HepG2 (cell line): ENCODE results near the gene FXYD1. TPM values are rescaled to one million over a fixed set of nuclear protein-coding genes. Genes with fewer than 3 reads are reported as not detected.

Experiments used
- ADNP ChIP-seq: sonication (generic); formaldehyde crosslinking; IDR thresholded peaks from 2 replicates; pipeline ENCODE4 v1.4.0; 2020; ENCODE audit warnings: missing genetic modification reagents
- ATF5 ChIP-seq: sonication (generic); formaldehyde crosslinking; IDR thresholded peaks from 2 replicates; pipeline ENCODE4 v1.4.0; 2020; ENCODE audit warnings: mild to moderate bottlenecking, low read depth, missing genetic modification reagents
- EHMT2 ChIP-seq: fragments of 200-600 bp; sonication (generic); IDR thresholded peaks from 2 replicates; pipeline ENCODE4 v1.7.0; 2017; ENCODE audit warnings: antibody characterized with exemption, low read depth, low read length, borderline replicate concordance
- ETV6 ChIP-seq: sonication (generic); formaldehyde crosslinking; conservative IDR thresholded peaks from 2 replicates; pipeline ENCODE4 v1.4.0; 2020; ENCODE audit warnings: missing genetic modification reagents
- GATAD1 ChIP-seq: IDR thresholded peaks from 2 replicates; pipeline ENCODE4 v1.6.1; 2016; ENCODE audit warnings: missing genetic modification reagents, missing compliant biosample characterization
- KAT8 ChIP-seq: IDR thresholded peaks from 2 replicates; pipeline ENCODE4 v1.6.1; 2016; ENCODE audit warnings: missing genetic modification reagents, missing compliant biosample characterization
- MIER2 ChIP-seq: IDR thresholded peaks from 2 replicates; pipeline ENCODE4 v1.6.1; 2016; ENCODE audit warnings: missing biosample characterization, missing genetic modification reagents
- NAIF1 ChIP-seq: sonication (generic); formaldehyde crosslinking; IDR thresholded peaks from 2 replicates; pipeline ENCODE4 v1.5.0; 2020; ENCODE audit warnings: mild to moderate bottlenecking, missing genetic modification reagents, borderline replicate concordance
- NFRKB ChIP-seq: fragments of 450-650 bp; IDR thresholded peaks from 2 replicates; pipeline ENCODE4 v1.6.1; 2017
- POGZ ChIP-seq: sonication (generic); formaldehyde crosslinking; IDR thresholded peaks from 2 replicates; pipeline ENCODE4 v1.4.0; 2020; ENCODE audit warnings: mild to moderate bottlenecking, missing genetic modification reagents
- SOX6 ChIP-seq, 2 experiments: fragments of 450-650 bp in 1 of 2; sonication (generic) in 1 of 2; formaldehyde crosslinking in 1 of 2; IDR thresholded peaks; 2 replicates each; pipeline versions ENCODE4 v1.4.0 to v1.6.1; 2017 to 2020; ENCODE audit warnings: antibody characterized with exemption in 1 of 2, mild to moderate bottlenecking in 1 of 2, missing genetic modification reagents in 1 of 2
- ZC3H13 ChIP-seq: sonication (generic); formaldehyde crosslinking; IDR thresholded peaks from 2 replicates; pipeline ENCODE4 v1.8.1; 2023; ENCODE audit warnings: mild to moderate bottlenecking, missing genetic modification reagents, moderate library complexity
- ZIK1 ChIP-seq: sonication (generic); formaldehyde crosslinking; IDR thresholded peaks from 2 replicates; pipeline ENCODE4 v1.5.0; 2020; ENCODE audit warnings: mild to moderate bottlenecking, low read depth, missing genetic modification reagents, borderline replicate concordance
- ZNF18 ChIP-seq: sonication (generic); formaldehyde crosslinking; IDR thresholded peaks from 2 replicates; pipeline ENCODE4 v1.8.0; 2022; ENCODE audit warnings: mild to moderate bottlenecking, missing genetic modification reagents; ENCODE audit not compliant: insufficient replicate concordance
- ZNF557 ChIP-seq: sonication (generic); formaldehyde crosslinking; IDR thresholded peaks from 2 replicates; pipeline ENCODE4 v1.4.0; 2020; ENCODE audit warnings: missing genetic modification reagents
- ZNF570 ChIP-seq: sonication (generic); formaldehyde crosslinking; IDR thresholded peaks from 2 replicates; pipeline ENCODE4 v1.4.0; 2020; ENCODE audit warnings: mild to moderate bottlenecking, missing genetic modification reagents, borderline replicate concordance
- ZNF891 ChIP-seq: sonication (generic); formaldehyde crosslinking; IDR thresholded peaks from 2 replicates; pipeline ENCODE4 v1.5.0; 2020; ENCODE audit warnings: mild to moderate bottlenecking, missing genetic modification reagents
- ZSCAN21 ChIP-seq: sonication (generic); formaldehyde crosslinking; IDR thresholded peaks from 2 replicates; pipeline ENCODE4 v1.8.0; 2022; ENCODE audit warnings: mild to moderate bottlenecking, missing genetic modification reagents, moderate library complexity, borderline replicate concordance
- polyA plus RNA-seq, 8 experiments: library from polyadenylated mRNA; depleted of rRNA in 3 of 8; stranded (reverse) in 7 of 8; unstranded in 1 of 8; fragments of >200 nt; fragmentation: Illumina TruSeq in 4 of 8; extraction: Trizol in 4 of 8; gene quantifications; 2 replicates each; pipeline versions ENCODE4 v1.2.1 to v1.2.3, GENCODE V29; 2011 to 2016; ENCODE audit warnings: low read depth in 4 of 8, missing spikeins in 1 of 8, mixed read lengths in 1 of 8; ENCODE audit not compliant: insufficient read depth in 1 of 8
- total RNA-seq, 5 experiments: library from RNA; depleted of rRNA; stranded (reverse); fragments of >200 nt; fragmentation: Illumina TruSeq; extraction: Trizol; gene quantifications; 2 replicates each; pipeline ENCODE4 v1.2.3, GENCODE V29; 2016; ENCODE audit warnings: low read depth in 1 of 5
- TF ChIP-seq, protein P1 (sequence below): IDR thresholded peaks from 2 replicates; pipeline ENCODE4 v1.6.1; 2016; ENCODE audit warnings: low read depth
- TF ChIP-seq, protein P2 (sequence below): sonication (generic); formaldehyde crosslinking; conservative IDR thresholded peaks from 2 replicates; pipeline ENCODE4 v1.4.0; 2020; ENCODE audit warnings: missing genetic modification reagents
- TF ChIP-seq, protein P3 (sequence below): sonication (generic); formaldehyde crosslinking; IDR thresholded peaks from 2 replicates; pipeline ENCODE4 v1.5.1; 2020; ENCODE audit warnings: missing genetic modification reagents, mild to moderate bottlenecking, borderline replicate concordance
- TF ChIP-seq, protein P4 (sequence below): sonication (generic); formaldehyde crosslinking; IDR thresholded peaks from 2 replicates; pipeline ENCODE4 v1.8.1; 2023; ENCODE audit warnings: mild to moderate bottlenecking, missing genetic modification reagents, borderline replicate concordance

The FXYD1 gene
- total and polyA plus RNA-seq, 2 of the 13 experiments (the other 11 are each of a cell fraction or from before 2014, with no cell fraction given): 31.2 TPM; not detected in 1

DNA sequence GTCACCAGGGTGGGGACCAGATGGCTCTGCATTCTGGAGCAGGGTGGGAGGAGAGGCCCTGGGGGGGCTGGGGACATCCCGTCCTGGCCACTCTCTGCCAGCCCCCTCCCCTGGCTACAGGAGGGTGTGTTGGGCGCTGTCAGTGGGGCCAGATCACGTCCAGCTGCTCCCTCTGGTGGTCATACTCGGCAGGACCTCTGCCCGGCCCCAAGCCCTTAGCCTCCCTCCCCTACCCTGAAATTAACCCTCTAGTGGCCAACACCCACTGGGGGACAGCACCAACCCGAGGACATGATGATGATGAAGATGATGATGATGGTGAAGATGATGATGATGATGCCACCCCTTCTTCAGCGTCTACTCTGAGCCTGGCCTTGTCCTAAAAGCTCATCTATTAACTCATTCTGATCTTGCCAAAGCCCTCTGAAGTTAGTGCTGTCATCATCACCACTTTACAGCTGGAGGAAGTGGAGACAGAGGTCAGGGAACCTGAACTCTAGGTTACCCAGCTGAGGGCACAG lies 3.2 kb upstream of the FXYD1 start (continued):
- no peak for TF ChIP-seq ZNF557 (CRISPR knock-in tag)
- TF ChIP-seq ETV6: no peak
- peak; percentile 47; the same call in 1 of the 2 replicates for TF ChIP-seq POGZ (CRISPR knock-in tag)
- TF ChIP-seq, protein P1, sequence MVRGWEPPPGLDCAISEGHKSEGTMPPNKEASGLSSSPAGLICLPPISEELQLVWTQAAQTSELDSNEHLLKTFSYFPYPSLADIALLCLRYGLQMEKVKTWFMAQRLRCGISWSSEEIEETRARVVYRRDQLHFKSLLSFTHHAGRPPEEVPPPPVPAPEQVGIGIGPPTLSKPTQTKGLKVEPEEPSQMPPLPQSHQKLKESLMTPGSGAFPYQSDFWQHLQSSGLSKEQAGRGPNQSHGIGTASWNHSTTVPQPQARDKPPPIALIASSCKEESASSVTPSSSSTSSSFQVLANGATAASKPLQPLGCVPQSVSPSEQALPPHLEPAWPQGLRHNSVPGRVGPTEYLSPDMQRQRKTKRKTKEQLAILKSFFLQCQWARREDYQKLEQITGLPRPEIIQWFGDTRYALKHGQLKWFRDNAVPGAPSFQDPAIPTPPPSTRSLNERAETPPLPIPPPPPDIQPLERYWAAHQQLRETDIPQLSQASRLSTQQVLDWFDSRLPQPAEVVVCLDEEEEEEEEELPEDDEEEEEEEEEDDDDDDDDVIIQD (CRISPR knock-in tag): no peak
- no peak for TF ChIP-seq ZIK1 (CRISPR knock-in tag)
- TF ChIP-seq, protein P2, sequence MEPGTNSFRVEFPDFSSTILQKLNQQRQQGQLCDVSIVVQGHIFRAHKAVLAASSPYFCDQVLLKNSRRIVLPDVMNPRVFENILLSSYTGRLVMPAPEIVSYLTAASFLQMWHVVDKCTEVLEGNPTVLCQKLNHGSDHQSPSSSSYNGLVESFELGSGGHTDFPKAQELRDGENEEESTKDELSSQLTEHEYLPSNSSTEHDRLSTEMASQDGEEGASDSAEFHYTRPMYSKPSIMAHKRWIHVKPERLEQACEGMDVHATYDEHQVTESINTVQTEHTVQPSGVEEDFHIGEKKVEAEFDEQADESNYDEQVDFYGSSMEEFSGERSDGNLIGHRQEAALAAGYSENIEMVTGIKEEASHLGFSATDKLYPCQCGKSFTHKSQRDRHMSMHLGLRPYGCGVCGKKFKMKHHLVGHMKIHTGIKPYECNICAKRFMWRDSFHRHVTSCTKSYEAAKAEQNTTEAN (CRISPR knock-in tag): peak; percentile 66; the same call in 1 of the 2 replicates
- no peak; the same call in 1 of the 2 replicates for TF ChIP-seq ZNF891 (CRISPR knock-in tag)
- TF ChIP-seq ADNP (CRISPR knock-in tag): no peak
- TF ChIP-seq MIER2: no peak
- no peak for TF ChIP-seq ZNF18 (CRISPR knock-in tag)
- no peak for TF ChIP-seq GATAD1 (CRISPR knock-in tag)
- no peak for TF ChIP-seq KAT8
- TF ChIP-seq SOX6 (IDR thresholded peaks at IDR 0.05): no peak
- peak; percentile 54 for TF ChIP-seq SOX6 (CRISPR knock-in tag; IDR thresholded peaks at IDR 0.05)
- no peak for TF ChIP-seq NAIF1 (CRISPR knock-in tag)
- no peak for TF ChIP-seq ATF5
- TF ChIP-seq ZC3H13 (CRISPR knock-in tag): no peak
- no peak for TF ChIP-seq ZSCAN21 (CRISPR knock-in tag)
- TF ChIP-seq, protein P3, sequence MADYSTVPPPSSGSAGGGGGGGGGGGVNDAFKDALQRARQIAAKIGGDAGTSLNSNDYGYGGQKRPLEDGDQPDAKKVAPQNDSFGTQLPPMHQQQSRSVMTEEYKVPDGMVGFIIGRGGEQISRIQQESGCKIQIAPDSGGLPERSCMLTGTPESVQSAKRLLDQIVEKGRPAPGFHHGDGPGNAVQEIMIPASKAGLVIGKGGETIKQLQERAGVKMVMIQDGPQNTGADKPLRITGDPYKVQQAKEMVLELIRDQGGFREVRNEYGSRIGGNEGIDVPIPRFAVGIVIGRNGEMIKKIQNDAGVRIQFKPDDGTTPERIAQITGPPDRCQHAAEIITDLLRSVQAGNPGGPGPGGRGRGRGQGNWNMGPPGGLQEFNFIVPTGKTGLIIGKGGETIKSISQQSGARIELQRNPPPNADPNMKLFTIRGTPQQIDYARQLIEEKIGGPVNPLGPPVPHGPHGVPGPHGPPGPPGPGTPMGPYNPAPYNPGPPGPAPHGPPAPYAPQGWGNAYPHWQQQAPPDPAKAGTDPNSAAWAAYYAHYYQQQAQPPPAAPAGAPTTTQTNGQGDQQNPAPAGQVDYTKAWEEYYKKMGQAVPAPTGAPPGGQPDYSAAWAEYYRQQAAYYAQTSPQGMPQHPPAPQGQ (CRISPR knock-in tag): no peak
- no peak for TF ChIP-seq NFRKB
- no peak for TF ChIP-seq ZNF570
- TF ChIP-seq, protein P4, sequence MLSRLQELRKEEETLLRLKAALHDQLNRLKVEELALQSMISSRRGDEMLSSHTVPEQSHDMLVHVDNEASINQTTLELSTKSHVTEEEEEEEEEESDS (CRISPR knock-in tag): no peak
- TF ChIP-seq EHMT2: no peak
